GM12878 (cell line): Measurements from ENCODE around the gene CSK. TPM values are rescaled to one million over a fixed set of nuclear protein-coding genes. Genes with fewer than 3 reads are reported as not detected.
A peak's percentile ranks its signal among the peaks of the same experiment; 100 is the strongest.

Experiments used
- ATAC-seq: fragments of 200-7000 bp; cut with Tn5 transposase; 3 replicates; pipeline ENCODE4 v1.9.1; 2020; ENCODE audit warnings: mild to moderate bottlenecking, moderate library complexity
- BruUV-seq: library from RNA; stranded (reverse); fragments of 400-500 nt; replicated peaks from 2 replicates; lab custom pipeline; 2021; lab: Mats Ljungman, UMichigan
- CTCF ChIA-PET: fragments of 300-600 bp; sonication (Branson Sonifier 250); formaldehyde crosslinking; extraction: SDS; loops from one replicate; lab custom pipeline; 2021; ENCODE audit warnings: inconsistent platforms; lab: Yijun Ruan, JAX
- POLR2A ChIA-PET: fragments of 350-600 bp; formaldehyde crosslinking; extraction: SDS; loops from one replicate; lab custom pipeline; 2021; ENCODE audit warnings: inconsistent platforms; lab: Charles Lee
- RAD21 ChIA-PET: fragments of 300-600 bp; sonication (Branson Sonifier 250); formaldehyde crosslinking; loops from one replicate; lab custom pipeline; 2023; ENCODE audit warnings: antibody characterized with exemption; ENCODE audit not compliant: unreplicated experiment; lab: Charles Lee
- SMC1A ChIA-PET: fragments of 300-600 bp; sonication (Branson Sonifier 250); formaldehyde crosslinking; loops from one replicate; lab custom pipeline; 2023; ENCODE audit not compliant: unreplicated experiment, uncharacterized antibody; lab: Charles Lee
- DNase-seq: peaks from one replicate; pipeline ENCODE4 v3.0.0-alpha.2; 2011; ENCODE audit warnings: low read depth, low spot score
- FAIRE-seq: peaks from 3 replicates; lab custom pipeline; 2011; peaks lifted over from hg19 to GRCh38; lab: Jason Lieb, UNC
- H2AFZ ChIP-seq: 2 replicates; pipeline ENCODE4 v1.6.0; 2011; ENCODE audit warnings: low read depth, low read length, control low read depth; ENCODE audit not compliant: control insufficient read depth
- H3K27ac ChIP-seq: 2 replicates; pipeline ENCODE4 v1.5.1; 2011; ENCODE audit warnings: control low read depth; ENCODE audit not compliant: control insufficient read depth, insufficient read depth
- H3K27me3 ChIP-seq, 2 experiments: replicated peaks in 1 of 2; 2 replicates each; pipeline versions ENCODE4 v1.6.0 to v1.6.1; 2011; ENCODE audit warnings: low read length in 1 of 2; ENCODE audit not compliant: control insufficient read depth in 2 of 2, insufficient read depth in 2 of 2
- H3K36me3 ChIP-seq, 2 experiments: 2 replicates each; pipeline ENCODE4 v1.5.1; 2011; ENCODE audit warnings: low read length in 1 of 2; ENCODE audit not compliant: control insufficient read depth in 2 of 2, insufficient read depth in 2 of 2
- H3K4me1 ChIP-seq: 2 replicates; pipeline ENCODE4 v1.6.1; 2011; ENCODE audit warnings: mild to moderate bottlenecking, low read length, moderate library complexity, mixed read lengths; ENCODE audit not compliant: control insufficient read depth, insufficient read depth
- H3K4me2 ChIP-seq: 2 replicates; pipeline ENCODE4 v1.6.0; 2011; ENCODE audit warnings: control low read depth; ENCODE audit not compliant: control insufficient read depth, insufficient read depth
- H3K4me3 ChIP-seq: fragments of 200-600 bp; sonication (generic); 2 replicates; pipeline ENCODE4 v1.5.1; 2016
- H3K79me2 ChIP-seq: 2 replicates; pipeline ENCODE4 v1.6.0; 2011; ENCODE audit warnings: low read length; ENCODE audit not compliant: control insufficient read depth, insufficient read depth
- H3K9ac ChIP-seq: 2 replicates; pipeline ENCODE4 v1.8.0; 2011; ENCODE audit warnings: low read length, control low read depth, mixed read lengths; ENCODE audit not compliant: control insufficient read depth, insufficient read depth
- H3K9me3 ChIP-seq: replicated peaks from 3 replicates; pipeline ENCODE4 v1.5.1; 2011; ENCODE audit warnings: mild to moderate bottlenecking, low read length; ENCODE audit not compliant: control insufficient read depth, insufficient read depth
- H4K20me1 ChIP-seq: 2 replicates; pipeline ENCODE4 v1.6.0; 2011; ENCODE audit not compliant: control insufficient read depth, insufficient read depth
- NFIC ChIP-seq: IDR thresholded peaks from 2 replicates; pipeline ENCODE4 v1.6.1; 2012; ENCODE audit warnings: low read depth, mild to moderate bottlenecking, inconsistent platforms, low read length, moderate library complexity
- NFXL1 ChIP-seq: fragments of 450-650 bp; IDR thresholded peaks from 2 replicates; pipeline ENCODE4 v1.6.1; 2017; ENCODE audit warnings: antibody characterized with exemption, mild to moderate bottlenecking, borderline replicate concordance
- POLR2A ChIP-seq: IDR thresholded peaks from 2 replicates; pipeline ENCODE4 v1.6.1; 2011; ENCODE audit warnings: low read depth, mild to moderate bottlenecking, low read length
- PRDM15 ChIP-seq: fragments of 450-650 bp; formaldehyde crosslinking; IDR thresholded peaks from 2 replicates; pipeline ENCODE4 v1.4.0; 2020; ENCODE audit warnings: mild to moderate bottlenecking, moderate library complexity
- SPI1 ChIP-seq: IDR thresholded peaks from 2 replicates; pipeline ENCODE4 v1.6.1; 2011; ENCODE audit warnings: low read depth, mild to moderate bottlenecking, low read length, moderate library complexity, borderline replicate concordance; ENCODE audit not compliant: insufficient read depth
- WGBS: methylation state at CpG from one replicate; pipeline ENCODE4 v1.1.6; 2016; ENCODE audit warnings: low lambda C conversion rate; ENCODE audit not compliant: insufficient replicate concordance, insufficient coverage; ENCODE audit errors: missing lambda C conversion rate; 5-methylcytosine and 5-hydroxymethylcytosine counted together
- in situ Hi-C: fragments of 300-500 bp; cut with MboI; formaldehyde crosslinking; loops from 9 replicates; pipeline ENCODE4 v1.14.3; 2018; ENCODE audit warnings: mixed read lengths
- intact Hi-C: fragments of 100-400 bp; cut with micrococcal nuclease; formaldehyde crosslinking; loops from one replicate; pipeline ENCODE4 v1.14.2; 2022; ENCODE audit not compliant: unreplicated experiment
- polyA plus RNA-seq, 11 experiments: library from polyadenylated mRNA; depleted of rRNA in 4 of 11; unstranded in 6 of 11; stranded (reverse) in 5 of 11; fragments of >200 nt; fragmentation: Nextera tagmentation in 4 of 11; fragmentation: Illumina TruSeq in 1 of 11; extraction: Ambion mirVana in 4 of 11; extraction: Trizol in 1 of 11; gene quantifications; 1 replicate in 1 of 11; 2 replicates in 10 of 11; pipeline versions ENCODE4 v1.2.1 to v1.2.3, GENCODE V29; 2011 to 2016; ENCODE audit warnings: inconsistent platforms in 2 of 11, missing spikeins in 2 of 11, low read depth in 1 of 11
- total RNA-seq, 4 experiments: library from RNA; depleted of rRNA in 3 of 4; stranded (reverse); fragments of >200 nt in 3 of 4; fragmentation: Illumina TruSeq in 1 of 4; extraction: Trizol in 1 of 4; gene quantifications; 2 replicates each; pipeline versions ENCODE4 v1.2.1 to v1.2.3, GENCODE V29; 2013 to 2021

The CSK gene
- total and polyA plus RNA-seq, 10 of the 15 experiments (the other 5 are each of a cell fraction or from before 2014, with no cell fraction given): 3.4 to 327 (median 75.8) TPM

GRCh38 chr15:74812533-74812932 is 30.7 kb downstream of the CSK start, which contains the start of gene LMAN1L:
TSS of gene LMAN1L (plus strand) at chr15:74812835. CDS start at chr15:74812855, 20 bp downstream.
- H3K4me3 ChIP-seq: no peak within 1 kb of the TSS
- in situ Hi-C loops (no loop called here), intact Hi-C loops (no loop called here)
- DNase-seq (no peak), FAIRE-seq (no peak), ATAC-seq (no peak)
- WGBS: 65% methylated on average over 11 of the region's 12 CpGs
- H3K36me3 ChIP-seq: no peaks in the 10 kb centered on the region
- ChIA-PET POLR2A (interaction anchor here (0.5 kb wide), 1 partner anchor 75 kb away, joined by 3 read pairs; no protein-coding TSS in a partner anchor), SMC1A (no interaction called here), RAD21 (interaction anchor here (1.2 kb wide), 2 partner anchors 40 to 41 kb away, joined by 3 read pairs; no protein-coding TSS in a partner anchor), CTCF (interaction anchor here (0.8 to 1.2 kb wide), 2 partner anchors 42 to 89 kb away, joined by 3 to 4 read pairs; no protein-coding TSS in a partner anchor)
- no peaks in the 10 kb centered on the region; the same call in 1 of the 2 replicates for H3K4me1 ChIP-seq
- H3K4me2 ChIP-seq: no peak within 1 kb of the TSS
- H3K27ac ChIP-seq: no peak within 1 kb of the TSS
- H3K79me2 ChIP-seq: no peaks in the 10 kb centered on the region
- no peaks in the 10 kb centered on the region for H3K27me3 ChIP-seq
- no peak within 1 kb of the TSS for H2AFZ ChIP-seq
- H3K9me3 ChIP-seq: no peaks in the 10 kb centered on the region
- H3K9ac ChIP-seq: no peak within 1 kb of the TSS
- no TSS peak for BruUV-seq
- TF ChIP-seq NFXL1 (no peak), POLR2A (no peak), NFIC (no peak)
- H4K20me1 ChIP-seq: no peaks in the 10 kb centered on the region

GRCh38 chr15:74815121-74815934 is 33.4 kb downstream of the CSK start:
- Histone ChIP-seq H3K36me3 (no peaks in the 10 kb centered on the region), H3K9me3 (no peaks in the 10 kb centered on the region), H2AFZ (no peak overlapping the region), H3K4me2 (no peak overlapping the region), H3K4me1 (peaks cover under 1% of the 10 kb centered on the region; the same call in 1 of the 2 replicates), H4K20me1 (no peaks in the 10 kb centered on the region), H3K27me3 (no peaks in the 10 kb centered on the region), H3K79me2 (no peaks in the 10 kb centered on the region), H3K27ac (no peak overlapping the region), H3K4me3 (no peak overlapping the region), H3K9ac (no peak overlapping the region)
- POLR2A ChIA-PET: interaction anchor here (1.3 to 1.5 kb wide), 2 partner anchors 55 to 91 kb away, joined by 4 to 5 read pairs; partner anchors contain the start of gene FAM219B
- in situ Hi-C loops: no loop called here
- FAIRE-seq (no peak), ATAC-seq (peak; percentile 45), DNase-seq (no peak)
- SMC1A ChIA-PET: interaction anchor here (0.7 to 2.0 kb wide), 5 partner anchors 11 to 86 kb away, joined by 3 to 5 read pairs (median 3); no protein-coding TSS in a partner anchor
- no TSS peak for BruUV-seq
- 55% methylated on average over 10 of the region's 10 CpGs for WGBS
- RAD21 ChIA-PET: interaction anchor here (1.1 to 1.8 kb wide), 2 partner anchors 16 to 44 kb away, joined by 6 to 7 read pairs; no protein-coding TSS in a partner anchor
- intact Hi-C loops: no loop called here
- TF ChIP-seq SPI1 (peak; percentile 48; the same call in 1 of the 2 replicates), PRDM15 (CRISPR knock-in tag) (no peak)
- CTCF ChIA-PET: interaction anchor here (0.8 to 2.5 kb wide), 2 partner anchors 45 to 86 kb away, joined by 3 to 14 read pairs; no protein-coding TSS in a partner anchor
